Measurements from ENCODE around the gene HOXC5. TPM values are rescaled to one million over a fixed set of nuclear protein-coding genes. Genes with fewer than 3 reads are reported as not detected.

Gene HOXC5
- polyA plus RNA-seq, 2 of the 4 experiments (the other 2 are of a cell fraction), result 0.41 to 0.98 TPM

- ChIA-PET POLR2A (no interaction called here), CTCF (interaction anchor here (28.7 kb wide), 1 partner anchor 188 kb away, joined by 1074 read pairs; the partner anchor contains the start of gene SMUG1)
- Histone ChIP-seq H3K4me3 (no peak overlapping the region), H3K4me1 (peaks cover 52% of the 10 kb centered on the region), H3K4me2 (peak overlapping the region; percentile 87), H3K27ac (peak overlapping the region in 1 of 2 experiments; percentile 77; a peak in 3 of 6 replicates), H3K9me3 (no peaks in the 10 kb centered on the region)
- TF ChIP-seq NR3C1 (IDR thresholded peaks at IDR 0.05) (no peak), EHF (CRISPR knock-in tag; IDR thresholded peaks at IDR 0.05) (no peak), MAZ (IDR thresholded peaks at IDR 0.05; ENCODE audit: borderline replicate concordance, low read depth, low read length) (no peak), REST (IDR thresholded peaks at IDR 0.05) (no peak), MAFK (IDR thresholded peaks at IDR 0.05; ENCODE audit: partially characterized antibody) (no peak), RARB (CRISPR knock-in tag; IDR thresholded peaks at IDR 0.05) (no peak), ZFP36 (IDR thresholded peaks at IDR 0.05; ENCODE audit: borderline replicate concordance, partially characterized antibody) (no peak), HOXB5 (CRISPR knock-in tag; IDR thresholded peaks at IDR 0.05) (no peak), GATA3 (IDR thresholded peaks at IDR 0.05; ENCODE audit: borderline replicate concordance) (no peak), ESRRA (IDR thresholded peaks at IDR 0.05; ENCODE audit: borderline replicate concordance, low read length) (no peak), ZNF302 (CRISPR knock-in tag; IDR thresholded peaks at IDR 0.05) (no peak), SMC3 (IDR thresholded peaks at IDR 0.05) (no peak), ZC3H11A (IDR thresholded peaks at IDR 0.05) (no peak), HOXB13 (CRISPR knock-in tag; IDR thresholded peaks at IDR 0.05; ENCODE audit: low read depth) (no peak), ZSCAN20 (CRISPR knock-in tag; IDR thresholded peaks at IDR 0.05) (no peak), USF2 (IDR thresholded peaks at IDR 0.05) (no peak), CBX2 (IDR thresholded peaks at IDR 0.05; ENCODE audit: borderline replicate concordance, low read depth) (no peak)
- FAIRE-seq, result no peak
- DNase-seq (ENCODE audit: low read depth in 1 of 2, low spot score in 1 of 2), result no peak
- no peak for ATAC-seq
- 82% methylated on average over 14 of the region's 14 CpGs for WGBS (ENCODE audit: missing lambda C conversion rate)
Measured at GRCh38 chr12:54011665-54012532, 21.0 kb upstream of the HOXC5 start.

- H3K4me3 ChIP-seq, result no peak overlapping the region
- ChIA-PET CTCF (interaction anchor here (1.2 to 28.7 kb wide), 3 partner anchors 20 to 202 kb away, joined by 3 to 1074 read pairs (median 43); partner anchors contain the start of genes HOXC5 and SMUG1), POLR2A (no interaction called here)
- peaks cover 52% of the 10 kb centered on the region for H3K4me1 ChIP-seq
- FAIRE-seq (no peak), ATAC-seq (peak in 1 of 2 experiments; percentile 57; a peak in 3 of 6 replicates), DNase-seq (ENCODE audit: low read depth in 1 of 2, low spot score in 1 of 2) (peak; percentile 47 to 54)
- WGBS (ENCODE audit: missing lambda C conversion rate), result 44% methylated on average over 6 of the region's 6 CpGs
- TF ChIP-seq ELK1 (IDR thresholded peaks at IDR 0.05; ENCODE audit: low read depth, low read length) (no peak), RARB (CRISPR knock-in tag; IDR thresholded peaks at IDR 0.05) (no peak), SREBF2 (IDR thresholded peaks at IDR 0.05) (no peak), ESRRA (IDR thresholded peaks at IDR 0.05; ENCODE audit: borderline replicate concordance, low read length) (no peak), POLR2A (IDR thresholded peaks at IDR 0.05; ENCODE audit: low read length) (no peak), E2F6 (IDR thresholded peaks at IDR 0.05; ENCODE audit: borderline replicate concordance, low read depth) (no peak), CHD4 (IDR thresholded peaks at IDR 0.05; ENCODE audit: borderline replicate concordance) (no peak), KDM5A (IDR thresholded peaks at IDR 0.05) (no peak), NR3C1 (IDR thresholded peaks at IDR 0.05) (no peak), MAZ (IDR thresholded peaks at IDR 0.05; ENCODE audit: borderline replicate concordance, low read depth, low read length) (no peak), ZNF302 (CRISPR knock-in tag; IDR thresholded peaks at IDR 0.05) (no peak), POLR2AphosphoS2 (conservative IDR thresholded peaks at IDR 0.05; ENCODE audit: low read length) (no peak), RCOR1 (IDR thresholded peaks at IDR 0.05; ENCODE audit: low read depth, low read length) (no peak), BCL3 (IDR thresholded peaks at IDR 0.05) (no peak), NPAS2 (CRISPR knock-in tag; IDR thresholded peaks at IDR 0.05; ENCODE audit: borderline replicate concordance) (no peak)
- H3K9me3 ChIP-seq, result no peaks in the 10 kb centered on the region
- H3K4me2 ChIP-seq, result peak overlapping the region; percentile 60
- peak overlapping the region; percentile 43 to 77 for H3K27ac ChIP-seq
Measured at GRCh38 chr12:54012631-54013409, 20.0 kb upstream of the HOXC5 start.
